ENCODE results near the gene MYO18A.

DNA sequence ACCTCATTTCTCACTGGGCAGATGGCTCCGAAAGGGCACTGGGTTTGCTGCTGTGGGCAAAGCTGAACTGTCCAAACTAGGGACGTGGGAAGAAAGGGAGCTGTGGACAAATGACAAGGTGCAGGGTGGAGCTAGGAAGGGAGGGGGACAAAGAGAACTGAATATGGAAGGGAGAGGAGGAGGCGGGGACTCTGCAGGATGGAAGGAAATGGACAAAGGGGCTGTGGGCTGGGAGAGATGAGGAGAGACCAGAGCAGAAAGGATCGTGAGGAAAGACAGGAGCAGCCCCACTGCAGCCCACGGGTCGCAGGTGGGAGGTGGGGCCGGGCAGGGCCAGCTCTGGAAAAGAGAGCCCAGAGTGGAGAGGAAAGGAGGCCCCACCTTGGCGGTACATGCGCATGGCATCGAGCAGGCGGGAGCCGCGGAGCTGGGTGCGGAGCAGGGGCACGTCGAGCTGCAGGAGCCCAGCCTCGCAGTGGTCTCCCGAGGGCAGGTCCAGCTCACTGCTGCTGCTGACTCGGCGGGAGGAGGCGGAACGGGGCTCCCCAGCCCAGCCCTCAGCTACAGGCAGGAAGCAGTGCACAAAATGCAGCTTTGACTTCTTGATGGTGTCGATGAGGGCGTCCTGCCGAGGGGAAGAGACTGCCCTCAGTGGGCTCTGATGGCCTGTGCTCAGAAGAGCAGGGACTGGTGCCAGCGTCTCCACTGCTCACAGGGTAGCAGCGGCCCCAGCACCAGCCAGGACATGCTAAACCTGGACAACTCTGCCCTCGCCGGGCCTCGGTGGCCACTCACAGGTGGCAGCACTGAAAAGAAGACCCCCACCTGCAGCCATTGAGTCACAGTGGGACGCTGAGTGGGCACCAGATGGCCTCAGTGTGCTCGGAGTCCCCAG lies 70.5 kb downstream of the MYO18A start:
- TF ChIP-seq, protein P1, sequence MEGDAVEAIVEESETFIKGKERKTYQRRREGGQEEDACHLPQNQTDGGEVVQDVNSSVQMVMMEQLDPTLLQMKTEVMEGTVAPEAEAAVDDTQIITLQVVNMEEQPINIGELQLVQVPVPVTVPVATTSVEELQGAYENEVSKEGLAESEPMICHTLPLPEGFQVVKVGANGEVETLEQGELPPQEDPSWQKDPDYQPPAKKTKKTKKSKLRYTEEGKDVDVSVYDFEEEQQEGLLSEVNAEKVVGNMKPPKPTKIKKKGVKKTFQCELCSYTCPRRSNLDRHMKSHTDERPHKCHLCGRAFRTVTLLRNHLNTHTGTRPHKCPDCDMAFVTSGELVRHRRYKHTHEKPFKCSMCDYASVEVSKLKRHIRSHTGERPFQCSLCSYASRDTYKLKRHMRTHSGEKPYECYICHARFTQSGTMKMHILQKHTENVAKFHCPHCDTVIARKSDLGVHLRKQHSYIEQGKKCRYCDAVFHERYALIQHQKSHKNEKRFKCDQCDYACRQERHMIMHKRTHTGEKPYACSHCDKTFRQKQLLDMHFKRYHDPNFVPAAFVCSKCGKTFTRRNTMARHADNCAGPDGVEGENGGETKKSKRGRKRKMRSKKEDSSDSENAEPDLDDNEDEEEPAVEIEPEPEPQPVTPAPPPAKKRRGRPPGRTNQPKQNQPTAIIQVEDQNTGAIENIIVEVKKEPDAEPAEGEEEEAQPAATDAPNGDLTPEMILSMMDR (IDR thresholded peaks at IDR 0.05 in 4 of 5, conservative IDR thresholded peaks at IDR 0.05 in 1 of 5), result no peak
- no peak for TF ChIP-seq POLR2A (IDR thresholded peaks at IDR 0.05)

All from gastrocnemius medialis (tissue), 4 donors.